ENCODE data around the gene MGLL.

Gene MGLL

GRCh38 chr3:127772827-127773751 is 49.2 kb downstream of the MGLL start:
- no peak for DNase-seq (ENCODE audit: low read depth)

DNA sequence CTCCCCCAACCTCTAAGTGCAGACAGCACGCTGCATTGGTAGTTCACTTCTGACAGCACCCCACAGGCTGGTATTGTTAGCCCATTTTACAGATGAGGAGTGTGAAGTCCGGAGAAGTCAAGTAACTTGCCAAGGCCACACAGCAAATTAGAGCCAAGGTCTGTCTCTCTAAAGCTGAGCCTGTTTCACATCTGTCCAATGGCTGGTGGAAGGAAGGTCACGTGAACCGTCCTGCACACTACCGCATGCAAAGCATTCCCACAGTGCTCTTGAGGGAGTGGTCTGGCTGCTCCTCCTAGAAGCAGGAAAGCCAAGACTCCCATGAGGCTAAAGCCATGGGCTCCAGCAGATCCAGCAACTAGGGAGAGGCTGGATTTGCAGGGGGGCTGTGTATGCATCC is 50.0 kb downstream of the MGLL start:
- DNase-seq (ENCODE audit: low read depth), result no peak

GRCh38 chr3:127771746-127772145 is 50.6 kb downstream of the MGLL start:
- DNase-seq (ENCODE audit: low read depth), result no peak

DNA sequence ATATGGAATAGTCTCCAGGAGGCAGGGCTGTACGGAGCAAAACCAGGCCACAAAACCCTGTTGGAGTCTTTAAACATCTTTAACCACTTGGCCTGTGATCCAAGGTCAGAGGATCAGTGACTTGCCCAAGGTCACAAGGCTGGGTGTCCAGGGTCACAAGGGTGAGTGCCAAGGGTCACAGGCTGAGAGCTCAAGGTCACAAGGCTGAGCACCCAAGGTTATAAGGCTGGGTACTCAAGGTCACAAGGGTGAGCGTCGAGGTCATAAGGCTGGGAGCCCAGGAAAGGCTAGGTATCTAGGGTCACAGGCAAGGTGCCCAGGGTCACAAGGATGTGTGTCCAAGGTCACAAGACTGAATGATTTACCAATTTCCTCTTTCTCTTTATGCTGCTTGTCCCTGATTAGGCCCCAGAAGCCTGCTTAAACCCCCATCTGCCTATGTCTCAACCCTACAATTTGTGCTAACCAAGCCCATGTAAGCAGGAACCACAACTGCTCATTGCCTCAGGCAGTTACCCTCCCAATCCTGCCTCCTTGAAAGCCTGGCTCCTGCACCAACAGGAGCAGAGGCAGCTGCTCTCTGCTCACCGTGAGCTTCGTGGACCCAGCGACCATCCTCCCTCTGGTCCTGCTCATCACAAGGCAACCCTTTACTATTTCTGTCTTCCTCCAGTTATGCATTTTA is 51.5 kb downstream of the MGLL start:
- DNase-seq (ENCODE audit: low read depth), result no peak

DNA sequence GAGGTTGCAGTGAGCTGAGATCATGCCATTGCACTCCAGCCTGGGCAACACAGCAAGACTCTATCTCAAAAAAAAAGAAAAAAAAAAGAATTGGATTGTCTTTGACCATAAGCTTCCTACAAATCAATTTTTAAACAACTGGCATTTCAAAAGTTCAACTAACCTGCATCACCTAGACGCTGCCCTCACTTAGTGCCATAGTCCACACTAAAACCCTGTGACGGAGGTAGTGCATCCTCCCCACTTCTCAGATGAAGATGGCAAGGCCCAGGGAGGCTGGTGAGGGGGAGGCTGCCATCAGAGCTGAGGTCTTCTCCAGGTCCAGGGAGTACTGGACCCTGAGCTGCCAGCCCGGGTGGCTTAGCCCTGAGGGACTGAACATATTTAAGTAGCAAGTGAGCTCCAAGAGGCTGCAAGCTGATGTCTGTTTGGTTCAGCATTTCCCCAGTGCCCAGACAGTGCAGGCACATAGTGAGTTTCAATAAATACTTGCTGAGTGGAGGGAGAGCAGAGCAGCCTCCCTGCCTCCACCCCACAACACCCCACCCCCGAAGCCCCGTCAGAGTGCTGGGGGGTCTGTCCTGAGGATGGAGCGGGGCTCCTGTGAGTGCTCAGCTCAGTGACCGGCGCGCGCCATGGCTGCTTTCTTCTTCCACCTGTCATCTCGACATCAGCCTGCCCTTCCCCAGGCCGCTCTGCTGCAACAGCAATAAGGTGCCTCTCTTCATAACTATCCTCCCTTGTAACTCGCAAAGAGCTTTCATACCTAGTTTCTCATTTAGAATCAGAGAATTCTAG is 52.8 kb downstream of the MGLL start:
- no peak for DNase-seq (ENCODE audit: low read depth)

- DNase-seq (ENCODE audit: low read depth), result peak; percentile 96
Measured at GRCh38 chr3:127768346-127769008, 53.8 kb downstream of the MGLL start.

GRCh38 chr3:127767126-127767525 is 55.2 kb downstream of the MGLL start:
- DNase-seq (ENCODE audit: low read depth), result no peak

- DNase-seq (ENCODE audit: low read depth), result no peak
Measured at GRCh38 chr3:127765735-127766134, 56.6 kb downstream of the MGLL start.

DNA sequence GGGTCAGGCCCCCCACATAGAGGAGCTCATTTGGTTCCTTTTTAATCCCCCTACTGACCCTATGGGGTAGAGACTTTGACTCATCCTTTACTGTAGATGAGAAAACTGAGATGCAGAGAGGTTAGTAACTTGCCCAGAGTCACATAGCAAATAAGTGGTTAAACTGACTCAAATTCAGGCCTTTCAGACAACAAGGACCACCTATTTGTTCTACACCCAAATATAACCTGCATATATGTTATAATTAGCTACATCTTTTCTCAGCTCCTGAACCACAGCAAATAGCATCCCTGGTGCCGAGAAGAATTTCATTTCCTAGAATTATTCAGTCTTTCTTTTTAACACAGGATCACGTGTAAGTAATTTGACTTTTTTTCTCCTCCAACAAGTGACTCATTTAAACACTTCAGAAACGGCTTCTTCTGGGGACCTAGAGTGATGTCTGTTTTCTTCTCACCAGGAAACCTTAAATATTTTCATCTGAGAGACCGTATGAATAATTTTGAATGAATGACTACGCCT is 57.4 kb downstream of the MGLL start:
- DNase-seq (ENCODE audit: low read depth), result no peak

DNA sequence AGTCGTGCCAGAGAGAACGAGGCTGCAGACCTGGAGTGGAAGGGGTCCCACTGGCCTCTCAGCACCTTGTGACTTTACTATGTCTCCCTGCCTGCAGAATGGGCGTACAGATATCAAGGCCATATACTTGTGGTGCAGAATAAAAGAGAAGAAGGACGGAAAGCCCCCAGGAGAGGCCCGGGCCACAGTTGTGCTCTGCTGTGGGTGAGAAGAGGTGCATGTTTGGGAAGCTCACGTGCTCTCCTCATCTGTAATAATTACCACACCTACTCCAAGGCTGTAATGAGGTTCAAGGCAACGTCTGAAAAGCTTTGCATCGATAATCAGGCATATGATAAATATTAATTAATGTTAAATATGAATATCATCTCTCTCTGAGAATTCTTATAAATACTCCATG is 58.0 kb downstream of the MGLL start:
- DNase-seq (ENCODE audit: low read depth), result no peak

GRCh38 chr3:127763816-127764215 is 58.5 kb downstream of the MGLL start:
- DNase-seq (ENCODE audit: low read depth), result no peak

GRCh38 chr3:127763337-127763736 is 59.0 kb downstream of the MGLL start:
- no peak for DNase-seq (ENCODE audit: low read depth)

DNA sequence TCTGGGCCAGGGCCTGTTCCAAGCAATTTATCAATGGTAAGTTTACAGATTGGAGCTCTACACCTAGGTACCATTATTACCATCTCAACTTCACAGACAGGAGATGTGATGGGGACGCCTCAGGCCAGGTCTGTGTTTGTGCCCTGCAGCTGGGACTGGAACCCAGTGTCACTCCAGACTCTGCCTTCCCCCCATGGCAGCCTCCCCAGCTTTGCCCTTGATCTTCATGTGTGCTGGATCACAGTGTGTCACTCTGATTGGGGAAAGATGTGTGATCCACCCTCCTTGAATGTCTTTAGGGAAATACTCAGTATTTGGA is 59.6 kb downstream of the MGLL start:
- no peak for DNase-seq (ENCODE audit: low read depth)

GRCh38 chr3:127762077-127762786 is 60.1 kb downstream of the MGLL start:
- no peak for DNase-seq (ENCODE audit: low read depth)

GRCh38 chr3:127761441-127761801 is 60.9 kb downstream of the MGLL start:
- DNase-seq (ENCODE audit: low read depth), result no peak

DNA sequence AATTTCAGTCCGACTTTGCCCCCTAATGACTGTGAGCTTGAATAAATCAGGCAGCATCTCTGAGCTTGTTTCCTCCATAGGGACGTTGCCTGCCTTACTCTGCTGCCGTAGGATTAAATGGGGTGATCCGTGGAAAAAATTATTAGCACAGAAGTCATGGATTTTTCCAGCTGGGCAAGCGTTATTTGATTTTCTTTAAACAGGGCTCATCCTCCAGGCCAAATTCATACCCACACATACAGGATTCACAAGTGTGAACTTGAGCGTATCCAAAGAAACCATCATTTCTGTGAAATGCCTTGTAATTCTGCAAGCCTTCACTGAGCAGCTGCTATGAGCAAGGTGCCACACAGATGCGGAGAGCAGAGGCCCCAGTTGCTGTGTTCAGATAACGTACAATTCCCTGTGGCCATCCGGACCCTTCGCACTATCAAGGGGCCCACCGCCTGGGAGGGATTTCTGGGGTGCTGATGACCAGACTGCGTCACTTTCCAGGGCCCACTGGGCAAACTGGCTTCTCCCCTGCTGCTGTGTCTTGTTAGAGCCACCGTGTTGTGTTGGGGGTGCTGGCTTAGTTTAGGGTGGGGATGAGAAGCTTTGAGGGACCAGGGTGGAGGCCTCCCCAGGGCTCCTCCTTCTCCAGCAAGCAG is 61.4 kb downstream of the MGLL start:
- no peak for DNase-seq (ENCODE audit: low read depth)

DNA sequence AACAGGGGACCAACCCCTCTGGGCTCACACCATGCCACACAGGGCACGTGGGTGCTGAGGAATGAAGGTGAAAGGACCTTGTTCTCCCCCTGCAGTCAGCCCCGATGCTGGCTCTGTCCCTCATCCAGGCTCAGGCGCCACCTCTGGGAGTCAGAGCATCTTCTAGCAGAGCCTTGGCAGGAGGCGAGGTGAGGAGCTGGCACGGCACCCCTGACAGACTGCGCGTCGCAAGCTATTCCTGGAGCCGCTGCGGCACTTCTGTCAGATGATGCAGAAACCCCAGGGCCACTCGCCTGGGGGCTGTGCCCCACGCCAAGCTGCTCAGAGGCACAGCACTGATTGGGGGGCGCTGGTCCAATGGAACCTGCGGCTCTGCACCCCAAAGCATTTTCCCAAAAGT is 62.0 kb downstream of the MGLL start:
- no peak for DNase-seq (ENCODE audit: low read depth)

GRCh38 chr3:127759826-127760225 is 62.5 kb downstream of the MGLL start:
- DNase-seq (ENCODE audit: low read depth), result no peak

- no peak for DNase-seq (ENCODE audit: low read depth)
Measured at GRCh38 chr3:127758013-127758412, 64.3 kb downstream of the MGLL start.

DNA sequence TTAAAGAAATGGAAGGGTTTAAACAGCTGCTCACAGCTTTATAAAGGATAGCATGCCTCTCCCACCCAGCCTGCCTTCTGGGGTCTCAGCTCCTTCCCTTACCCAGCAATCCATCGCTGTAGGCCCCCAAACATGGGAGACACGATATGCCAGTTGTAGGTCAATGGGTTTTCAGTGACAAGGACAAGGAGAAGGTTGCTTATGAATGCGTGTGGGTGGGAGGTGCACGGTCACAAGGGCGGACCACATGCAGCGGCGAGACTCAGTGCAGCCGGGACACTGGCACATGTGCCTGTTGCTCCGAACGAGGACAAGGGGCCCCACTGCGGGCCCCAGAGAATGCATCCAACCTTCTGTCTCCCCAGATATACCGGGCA is 67.0 kb downstream of the MGLL start:
- DNase-seq (ENCODE audit: low read depth), result no peak

All from HS-27A (cell line).